GM15510 (cell line): ENCODE results near the gene ABCA6.

Source experiments
- POLR2A ChIP-seq: IDR thresholded peaks from 3 replicates; pipeline ENCODE4 v1.6.1; 2011; ENCODE audit warnings: borderline replicate concordance; ENCODE audit not compliant: insufficient read length; ENCODE audit errors: extremely low read depth

Gene ABCA6

GRCh38 chr17:69093995-69094394 is 47.7 kb downstream of the ABCA6 start:
- no peak for TF ChIP-seq POLR2A

- no peak for TF ChIP-seq POLR2A
Measured at GRCh38 chr17:69093279-69093789, 48.4 kb downstream of the ABCA6 start.

GRCh38 chr17:69090365-69090764 is 51.3 kb downstream of the ABCA6 start:
- no peak for TF ChIP-seq POLR2A

GRCh38 chr17:69088643-69089200 is 53.0 kb downstream of the ABCA6 start:
- no peak for TF ChIP-seq POLR2A

GRCh38 chr17:69086641-69087040 is 55.1 kb downstream of the ABCA6 start:
- no peak for TF ChIP-seq POLR2A

- no peak for TF ChIP-seq POLR2A
Measured at GRCh38 chr17:69084911-69085310, 56.8 kb downstream of the ABCA6 start.

GRCh38 chr17:69082696-69083095 is 59.0 kb downstream of the ABCA6 start:
- no peak for TF ChIP-seq POLR2A

GRCh38 chr17:69078864-69079263 is 62.8 kb downstream of the ABCA6 start:
- TF ChIP-seq POLR2A, result no peak

- TF ChIP-seq POLR2A, result no peak
Measured at GRCh38 chr17:69075823-69076222, 65.9 kb downstream of the ABCA6 start.

- TF ChIP-seq POLR2A, result no peak
Measured at GRCh38 chr17:69069226-69069750, 72.4 kb downstream of the ABCA6 start.

GRCh38 chr17:69067274-69068047 is 74.2 kb downstream of the ABCA6 start:
- no peak for TF ChIP-seq POLR2A

GRCh38 chr17:69066482-69066881 is 75.2 kb downstream of the ABCA6 start:
- TF ChIP-seq POLR2A, result no peak

- TF ChIP-seq POLR2A, result no peak
Measured at GRCh38 chr17:69065113-69065512, 76.6 kb downstream of the ABCA6 start.

GRCh38 chr17:69064476-69064875 is 77.2 kb downstream of the ABCA6 start:
- no peak for TF ChIP-seq POLR2A

GRCh38 chr17:69064001-69064400 is 77.7 kb downstream of the ABCA6 start:
- TF ChIP-seq POLR2A, result no peak

GRCh38 chr17:69062860-69063581 is 78.7 kb downstream of the ABCA6 start:
- no peak for TF ChIP-seq POLR2A
